Activated naive CD8-positive, alpha-beta T cell (primary cell): Measurements from ENCODE around the gene OR6C70.
"Not testable (repeated sequence)": the region's sequence is repeated elsewhere in the genome, so short reads cannot be mapped to it uniquely, and the experiment has no call there.

ENCODE experiments used
- H3K27ac Mint-ChIP-seq: one replicate; pipeline ENCODE4 v1.8.0; 2021; ENCODE audit warnings: mixed read lengths
- H3K27me3 Mint-ChIP-seq: one replicate; pipeline ENCODE4 v1.8.0; 2021; ENCODE audit warnings: mixed read lengths
- H3K36me3 Mint-ChIP-seq: one replicate; pipeline ENCODE4 v1.8.0; 2021; ENCODE audit warnings: mixed read lengths
- H3K4me1 Mint-ChIP-seq: one replicate; pipeline ENCODE4 v1.8.0; 2021; ENCODE audit warnings: low read depth, mixed read lengths
- H3K4me3 Mint-ChIP-seq: one replicate; pipeline ENCODE4 v1.8.0; 2021; ENCODE audit warnings: mild to moderate bottlenecking, mixed read lengths
- H3K9me3 Mint-ChIP-seq: one replicate; pipeline ENCODE4 v1.8.0; 2021; ENCODE audit warnings: low read depth, mixed read lengths

Gene OR6C70

GRCh38 chr12:55470088-55470829 is at the start of gene OR6C70:
OR6C70 (minus strand) TSS chr12:55470138; CDS start chr12:55470138, 0 bp downstream.
- Mint-ChIP-seq H3K27me3 (peaks cover 17% of the 10 kb centered on the region), H3K4me1 (no peaks in the 10 kb centered on the region), H3K36me3 (no peaks in the 10 kb centered on the region), H3K27ac (no peak within 1 kb of the TSS), H3K9me3 (no peaks in the 10 kb centered on the region), H3K4me3 (no peak within 1 kb of the TSS)

- H3K27ac Mint-ChIP-seq: no peak overlapping the region
- peaks cover 18% of the 10 kb centered on the region for H3K27me3 Mint-ChIP-seq
- H3K36me3 Mint-ChIP-seq: no peaks in the 10 kb centered on the region
These were observed 46.5 kb upstream of the OR6C70 start for GRCh38 chr12:55516391-55516790.

GRCh38 chr12:55515696-55516095 is 45.8 kb upstream of the OR6C70 start:
- no peaks in the 10 kb centered on the region for H3K4me1 Mint-ChIP-seq
- no peak overlapping the region for H3K4me3 Mint-ChIP-seq
- peaks cover 18% of the 10 kb centered on the region for H3K27me3 Mint-ChIP-seq
- no peak overlapping the region for H3K27ac Mint-ChIP-seq
- no peaks in the 10 kb centered on the region for H3K36me3 Mint-ChIP-seq
- no peaks in the 10 kb centered on the region for H3K9me3 Mint-ChIP-seq

More at GRCh38 chr12:55516391-55516790, 46.5 kb upstream of the OR6C70 start:
- Mint-ChIP-seq H3K4me3 (no peak overlapping the region), H3K4me1 (no peaks in the 10 kb centered on the region), H3K9me3 (no peaks in the 10 kb centered on the region)

GRCh38 chr12:55501601-55502000 is 31.7 kb upstream of the OR6C70 start:
- no peak overlapping the region for H3K4me3 Mint-ChIP-seq
- H3K27ac Mint-ChIP-seq: no peak overlapping the region
- H3K36me3 Mint-ChIP-seq: no peaks in the 10 kb centered on the region
- peaks cover 11% of the 10 kb centered on the region for H3K27me3 Mint-ChIP-seq
- H3K9me3 Mint-ChIP-seq: peaks cover 4% of the 10 kb centered on the region
- no peaks in the 10 kb centered on the region for H3K4me1 Mint-ChIP-seq

- H3K36me3 Mint-ChIP-seq: no peaks in the 10 kb centered on the region
- H3K27me3 Mint-ChIP-seq: peaks cover 13% of the 10 kb centered on the region
- H3K4me3 Mint-ChIP-seq: no peak overlapping the region
- H3K9me3 Mint-ChIP-seq: peaks cover 4% of the 10 kb centered on the region
- H3K27ac Mint-ChIP-seq: no peak overlapping the region
- no peaks in the 10 kb centered on the region for H3K4me1 Mint-ChIP-seq
These were observed 29.9 kb upstream of the OR6C70 start for GRCh38 chr12:55499810-55500252.

GRCh38 chr12:55499231-55499630 is 29.3 kb upstream of the OR6C70 start:
- Mint-ChIP-seq H3K27me3 (peaks cover 13% of the 10 kb centered on the region), H3K4me1 (no peaks in the 10 kb centered on the region), H3K27ac (no peak overlapping the region), H3K36me3 (no peaks in the 10 kb centered on the region), H3K4me3 (no peak overlapping the region), H3K9me3 (peaks cover under 1% of the 10 kb centered on the region)

- H3K27me3 Mint-ChIP-seq: peaks cover 11% of the 10 kb centered on the region
- no peaks in the 10 kb centered on the region for H3K4me1 Mint-ChIP-seq
- H3K36me3 Mint-ChIP-seq: no peaks in the 10 kb centered on the region
- no peak overlapping the region for H3K27ac Mint-ChIP-seq
- H3K9me3 Mint-ChIP-seq: no peaks in the 10 kb centered on the region
- no peak overlapping the region for H3K4me3 Mint-ChIP-seq
These were observed 25.6 kb upstream of the OR6C70 start for GRCh38 chr12:55495490-55495889.

GRCh38 chr12:55492078-55492477 is 22.1 kb upstream of the OR6C70 start, which contains the start of gene OR6C68:
OR6C68 (plus strand) TSS chr12:55492378; CDS start chr12:55492378, 0 bp downstream.
- H3K4me1 Mint-ChIP-seq: no peaks in the 10 kb centered on the region
- H3K4me3 Mint-ChIP-seq: no peak within 1 kb of the TSS
- no peaks in the 10 kb centered on the region for H3K9me3 Mint-ChIP-seq
- H3K36me3 Mint-ChIP-seq: no peaks in the 10 kb centered on the region
- H3K27me3 Mint-ChIP-seq: peaks cover 9% of the 10 kb centered on the region
- no peak within 1 kb of the TSS for H3K27ac Mint-ChIP-seq

GRCh38 chr12:55484284-55484683 is 14.3 kb upstream of the OR6C70 start:
- H3K27ac Mint-ChIP-seq, H3K9me3 Mint-ChIP-seq, H3K4me1 Mint-ChIP-seq, H3K4me3 Mint-ChIP-seq, H3K27me3 Mint-ChIP-seq, H3K36me3 Mint-ChIP-seq: not testable (repeated sequence)

- not testable (repeated sequence) for H3K4me1 Mint-ChIP-seq, H3K27me3 Mint-ChIP-seq, H3K9me3 Mint-ChIP-seq, H3K27ac Mint-ChIP-seq, H3K36me3 Mint-ChIP-seq, H3K4me3 Mint-ChIP-seq
These were observed 9.2 kb upstream of the OR6C70 start for GRCh38 chr12:55479136-55479535.

GRCh38 chr12:55472264-55472663 is 2.3 kb upstream of the OR6C70 start:
- Mint-ChIP-seq H3K4me3 (no peak overlapping the region), H3K27me3 (peaks cover 11% of the 10 kb centered on the region), H3K27ac (no peak overlapping the region), H3K4me1 (no peaks in the 10 kb centered on the region), H3K9me3 (no peaks in the 10 kb centered on the region), H3K36me3 (no peaks in the 10 kb centered on the region)

- Mint-ChIP-seq H3K4me3 (no peak overlapping the region), H3K27ac (no peak overlapping the region)
These were observed 647 bp downstream of the OR6C70 start for GRCh38 chr12:55469291-55469690.

GRCh38 chr12:55467836-55468235 is 2.1 kb downstream of the OR6C70 start:
- no peak overlapping the region for H3K4me3 Mint-ChIP-seq
- H3K36me3 Mint-ChIP-seq: no peaks in the 10 kb centered on the region
- no peak overlapping the region for H3K27ac Mint-ChIP-seq
- no peaks in the 10 kb centered on the region for H3K9me3 Mint-ChIP-seq
- no peaks in the 10 kb centered on the region for H3K4me1 Mint-ChIP-seq
- peaks cover 18% of the 10 kb centered on the region for H3K27me3 Mint-ChIP-seq

More at GRCh38 chr12:55469291-55469690, 647 bp downstream of the OR6C70 start:
- H3K27me3 Mint-ChIP-seq: peaks cover 17% of the 10 kb centered on the region
- no peaks in the 10 kb centered on the region for H3K9me3 Mint-ChIP-seq
- no peaks in the 10 kb centered on the region for H3K36me3 Mint-ChIP-seq
- no peaks in the 10 kb centered on the region for H3K4me1 Mint-ChIP-seq

GRCh38 chr12:55464926-55465325 is 5.0 kb downstream of the OR6C70 start:
- peaks cover 19% of the 10 kb centered on the region for H3K27me3 Mint-ChIP-seq
- H3K4me1 Mint-ChIP-seq, H3K27ac Mint-ChIP-seq, H3K4me3 Mint-ChIP-seq, H3K36me3 Mint-ChIP-seq, H3K9me3 Mint-ChIP-seq: not testable (repeated sequence)

- H3K27ac Mint-ChIP-seq: no peak overlapping the region
- H3K9me3 Mint-ChIP-seq: no peaks in the 10 kb centered on the region
- no peaks in the 10 kb centered on the region for H3K36me3 Mint-ChIP-seq
- H3K4me1 Mint-ChIP-seq: no peaks in the 10 kb centered on the region
- H3K4me3 Mint-ChIP-seq: no peak overlapping the region
- H3K27me3 Mint-ChIP-seq: peaks cover 8% of the 10 kb centered on the region
These were observed 21.1 kb downstream of the OR6C70 start for GRCh38 chr12:55448825-55449224.

- peaks cover 12% of the 10 kb centered on the region for H3K9me3 Mint-ChIP-seq
- H3K27ac Mint-ChIP-seq: no peak overlapping the region
- no peak overlapping the region for H3K4me3 Mint-ChIP-seq
- no peaks in the 10 kb centered on the region for H3K4me1 Mint-ChIP-seq
- H3K27me3 Mint-ChIP-seq: peaks cover 10% of the 10 kb centered on the region
- H3K36me3 Mint-ChIP-seq: no peaks in the 10 kb centered on the region
These were observed 23.6 kb downstream of the OR6C70 start for GRCh38 chr12:55446326-55446725.
